Esophagus squamous epithelium (tissue), 5 donors: ENCODE results near the gene ANP32B. TPM values are rescaled to one million over a fixed set of nuclear protein-coding genes. Genes with fewer than 3 reads are reported as not detected.

Source experiments
- DNase-seq: peaks from one replicate; lab custom pipeline; 2025; lab: John Stamatoyannopoulos, UW
- H3K27ac ChIP-seq, 4 donors: fragments of 200-600 bp; sonication (generic); one replicate each; pipeline ENCODE4 v1.5.1; 2016 to 2019; ENCODE audit warnings: mild to moderate bottlenecking in 1 of 4
- H3K27me3 ChIP-seq, 4 donors: fragments of 200-600 bp; sonication (generic); 1 replicate in 3 of 4; 2 replicates in 1 of 4; pipeline versions ENCODE4 v1.5.1 to v1.6.0; 2017 to 2021; ENCODE audit warnings: antibody characterized with exemption in 1 of 4
- H3K36me3 ChIP-seq, 3 donors: fragments of 200-600 bp; sonication (generic); one replicate each; pipeline ENCODE4 v1.5.1; 2016 to 2019
- H3K4me1 ChIP-seq, 3 donors: fragments of 200-600 bp; sonication (generic); one replicate each; pipeline ENCODE4 v1.5.1; 2017 to 2019
- H3K4me3 ChIP-seq, 4 donors: fragments of 200-600 bp; sonication (generic); 1 replicate in 3 of 4; 2 replicates in 1 of 4; pipeline ENCODE4 v1.5.1; 2016 to 2019; ENCODE audit warnings: mild to moderate bottlenecking in 2 of 4, moderate library complexity in 1 of 4
- H3K9me3 ChIP-seq, 3 donors: fragments of 200-600 bp; sonication (generic); one replicate each; pipeline ENCODE4 v1.5.1; 2016 to 2019
- CTCF ChIP-seq, 6 experiments: fragments of 450-650 bp in 4 of 6; fragments of 200-600 bp in 2 of 6; sonication (generic) in 2 of 6; IDR thresholded peaks; one replicate each; pipeline ENCODE4 v1.5.1; 2016 to 2019; ENCODE audit warnings: antibody characterized with exemption in 6 of 6, mild to moderate bottlenecking in 4 of 6, moderate library complexity in 4 of 6
- POLR2A ChIP-seq, 4 donors: fragments of 450-650 bp; IDR thresholded peaks; one replicate each; pipeline ENCODE4 v1.6.1; 2017; ENCODE audit warnings: antibody characterized with exemption in 4 of 4, mild to moderate bottlenecking in 4 of 4, moderate library complexity in 3 of 4
- WGBS, 2 donors: methylation state at CpG; one replicate each; pipeline ENCODE4 v1.1.5; 2018; 5-methylcytosine and 5-hydroxymethylcytosine counted together
- intact Hi-C: fragments of 100-400 bp; cut with DNase I; formaldehyde crosslinking; loops from one replicate; pipeline ENCODE4 v1.15.0; 2022
- total RNA-seq, 4 donors: library from RNA; depleted of rRNA; stranded (reverse); fragments of >200 nt; gene quantifications; one replicate each; pipeline ENCODE4 v1.1.0, GENCODE V29; 2016
- donor health status: DM: yes; HTN: yes; CAD: no.

ANP32B gene
- 10 to 100 TPM; 21.9 to 41.8 (median 28.4) TPM for total RNA-seq

- Histone ChIP-seq H3K36me3 (no peaks in the 10 kb centered on the region), H3K27ac (peak within 1 kb of the TSS; percentile 98 to 100 (median 99)), H3K4me1 (peaks cover 24 to 67% (median 43%) of the 10 kb centered on the region in 3 donors), H3K27me3 (no peaks in the 10 kb centered on the region), H3K9me3 (no peaks in the 10 kb centered on the region), H3K4me3 (peak within 1 kb of the TSS; percentile 83 to 97 (median 90))
- no CpG with 5 or more reads among the region's 105 CpGs for WGBS, 2 donors
- intact Hi-C loops, result no loop called here
- TF ChIP-seq POLR2A (IDR thresholded peaks at IDR 0.05) (peak in 1 of 4 donors; percentile 74), CTCF (IDR thresholded peaks at IDR 0.05) (peak; percentile 66 to 98 (median 96))
- peak; percentile 45 for DNase-seq
These were observed at the start of gene ANP32B for GRCh38 chr9:97982683-97983588. Gene ANP32B, plus strand, starts transcription at chr9:97983341. Its CDS starts 215 bp downstream, at chr9:97983556.

- Histone ChIP-seq H3K36me3 (no peaks in the 10 kb centered on the region), H3K9me3 (no peaks in the 10 kb centered on the region), H3K27me3 (peaks cover 0 to 52% (median 0%) of the 10 kb centered on the region in 4 donors), H3K27ac (no peak overlapping the region), H3K4me1 (no peaks in the 10 kb centered on the region), H3K4me3 (no peak overlapping the region)
- 28 to 30% methylated on average over 6 of the region's 6 CpGs for WGBS, 2 donors
- DNase-seq, result no peak
- no peak for TF ChIP-seq POLR2A (IDR thresholded peaks at IDR 0.05)
- TF ChIP-seq CTCF (IDR thresholded peaks at IDR 0.05), result no peak
- intact Hi-C loops, result no loop called here
These were observed 48.6 kb upstream of the ANP32B start for GRCh38 chr9:97934321-97935115.

- WGBS, 2 donors, result 69 to 85% methylated on average over 1 of the region's 1 CpG
- TF ChIP-seq POLR2A (IDR thresholded peaks at IDR 0.05) (no peak), CTCF (IDR thresholded peaks at IDR 0.05) (no peak)
- DNase-seq, result no peak
- Histone ChIP-seq H3K4me1 (no peaks in the 10 kb centered on the region), H3K36me3 (no peaks in the 10 kb centered on the region), H3K27ac (no peak overlapping the region), H3K4me3 (no peak overlapping the region), H3K27me3 (peaks cover 0 to 53% (median 0%) of the 10 kb centered on the region in 4 donors), H3K9me3 (no peaks in the 10 kb centered on the region)
- intact Hi-C loops, result no loop called here
These were observed 47.9 kb upstream of the ANP32B start for GRCh38 chr9:97935276-97935675.

- Histone ChIP-seq H3K36me3 (no peaks in the 10 kb centered on the region), H3K9me3 (no peaks in the 10 kb centered on the region), H3K27me3 (peaks cover 0 to 49% (median 0%) of the 10 kb centered on the region in 4 donors), H3K27ac (no peak overlapping the region), H3K4me3 (no peak overlapping the region), H3K4me1 (no peaks in the 10 kb centered on the region)
- no peak for TF ChIP-seq POLR2A (IDR thresholded peaks at IDR 0.05)
- TF ChIP-seq CTCF (IDR thresholded peaks at IDR 0.05), result no peak
- DNase-seq, result no peak
- intact Hi-C loops, result no loop called here
These were observed 46.1 kb upstream of the ANP32B start for GRCh38 chr9:97936998-97937397.
